Activated CD8-positive, alpha-beta memory T cell treated with anti-CD3 and anti-CD28 coated beads, Interleukin-2, amount 50 U/mL, for 1 hour (primary cell): ENCODE results near the gene MC2R.

ENCODE experiments used
- DNase-seq: peaks from one replicate; pipeline ENCODE4 v3.0.0-alpha.2; 2020; ENCODE audit errors: extremely low read depth

MC2R gene

GRCh38 chr18:13915391-13915790, at the start of gene MC2R:
TSS of gene MC2R (minus strand) at chr18:13915536. CDS start at chr18:13885518, 30,018 bp downstream.
- DNase-seq: no peak

- DNase-seq: no peak
These were observed 30.5 kb upstream of the MC2R start for GRCh38 chr18:13945811-13946210.

DNA sequence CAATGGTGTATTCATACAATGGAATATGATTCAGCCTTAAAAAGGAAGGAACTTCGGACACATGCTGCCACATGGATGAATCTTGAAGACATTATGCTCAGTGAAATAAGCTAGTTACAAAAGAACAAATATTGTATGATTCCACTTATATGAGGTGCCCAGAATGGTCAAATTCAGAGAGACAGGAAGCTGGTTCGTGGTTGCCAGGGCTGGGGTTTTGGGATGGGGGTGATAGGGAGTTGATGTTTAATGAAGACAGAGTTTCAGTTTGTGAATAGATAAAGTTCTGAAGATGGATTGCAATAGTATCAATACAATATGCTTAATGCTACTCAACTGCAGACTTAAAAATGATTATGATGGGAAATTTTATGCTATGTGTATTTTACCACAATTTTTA, 28.0 kb upstream of the MC2R start:
- no peak for DNase-seq

DNA sequence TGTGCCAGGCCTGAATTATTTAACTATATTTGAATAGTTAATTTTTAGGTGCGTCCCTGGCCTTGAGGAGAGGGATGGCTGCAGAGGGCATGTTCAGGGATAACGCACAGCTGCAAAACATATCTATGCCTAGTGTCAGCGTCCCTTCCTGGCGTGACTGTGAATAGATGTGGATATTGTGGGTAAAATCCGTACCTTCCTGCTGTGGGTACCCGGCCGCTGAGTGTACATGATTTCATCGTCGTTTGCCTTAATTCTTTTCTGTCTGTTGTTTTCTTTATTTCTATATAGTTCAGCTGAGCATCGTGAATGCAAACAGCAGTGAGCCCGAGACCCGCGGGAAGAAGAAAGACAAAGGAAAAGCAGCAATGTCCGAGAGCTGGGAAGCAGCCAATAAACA, 25.0 kb upstream of the MC2R start:
- DNase-seq: no peak

DNA sequence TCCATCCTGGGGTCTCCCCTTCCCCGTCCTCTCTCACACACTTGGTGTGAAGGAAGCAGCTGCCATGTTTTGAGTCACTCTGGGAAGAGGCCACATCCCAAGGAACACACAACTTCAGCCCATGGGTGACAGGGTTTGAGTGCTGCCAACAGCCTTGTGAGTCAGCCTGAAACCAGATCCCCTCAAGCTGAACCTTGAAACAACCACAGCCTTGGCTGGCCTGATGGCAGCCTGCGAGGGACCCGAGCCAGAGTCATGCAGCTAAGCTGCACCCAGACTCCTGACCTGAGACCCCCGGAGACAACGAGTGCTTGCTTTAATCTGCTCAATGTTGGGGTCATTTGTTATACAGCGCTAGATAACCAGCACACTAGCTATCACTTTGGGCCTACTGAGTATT, 19.3 kb upstream of the MC2R start:
- no peak for DNase-seq

DNA sequence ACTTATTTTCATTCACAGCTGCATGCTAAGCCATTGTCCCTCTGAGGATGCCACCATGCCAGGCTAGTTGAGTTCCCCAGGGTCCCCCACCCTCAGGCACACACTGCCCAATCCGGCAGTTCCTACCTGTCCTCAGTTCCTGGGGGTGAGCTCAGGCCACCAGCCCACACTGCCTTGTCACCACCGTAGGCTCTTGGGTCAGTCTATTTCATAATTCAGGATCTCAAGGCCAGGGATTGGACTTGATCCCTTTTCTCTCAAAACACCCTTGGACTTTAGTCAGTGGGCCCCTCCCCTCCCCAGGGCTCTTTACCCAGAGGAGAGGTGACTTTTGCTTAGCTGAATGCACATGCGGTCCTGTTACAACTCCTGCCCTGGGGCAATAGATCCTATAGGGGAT, 18.7 kb upstream of the MC2R start:
- DNase-seq: no peak

GRCh38 chr18:13932285-13933025, 17.1 kb upstream of the MC2R start:
- no peak for DNase-seq

DNA sequence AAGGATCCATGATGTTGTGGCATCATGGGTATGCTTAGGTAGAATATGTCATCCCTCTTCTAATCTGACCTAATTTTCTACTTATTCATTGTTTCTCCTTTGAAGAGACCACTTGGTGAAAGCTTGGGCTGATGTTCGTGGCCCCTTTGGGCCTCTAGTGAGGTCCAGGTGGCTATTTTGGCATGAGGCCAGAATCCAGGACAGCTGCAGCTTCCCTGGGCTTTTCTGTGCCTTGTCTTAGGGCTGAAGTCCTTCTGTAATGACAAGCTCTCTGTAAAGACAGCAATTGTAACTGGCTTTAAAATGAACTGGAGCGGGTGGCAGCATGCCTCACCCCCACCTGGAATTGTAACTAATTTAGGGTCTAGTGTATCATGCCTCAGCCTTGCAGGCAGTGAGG, 15.6 kb upstream of the MC2R start:
- no peak for DNase-seq

- DNase-seq: no peak
These were observed 7.9 kb upstream of the MC2R start for GRCh38 chr18:13923221-13923620.

- DNase-seq: no peak
These were observed 3.6 kb upstream of the MC2R start for GRCh38 chr18:13918898-13919297.

GRCh38 chr18:13917401-13917800, 2.1 kb upstream of the MC2R start:
- DNase-seq: no peak

DNA sequence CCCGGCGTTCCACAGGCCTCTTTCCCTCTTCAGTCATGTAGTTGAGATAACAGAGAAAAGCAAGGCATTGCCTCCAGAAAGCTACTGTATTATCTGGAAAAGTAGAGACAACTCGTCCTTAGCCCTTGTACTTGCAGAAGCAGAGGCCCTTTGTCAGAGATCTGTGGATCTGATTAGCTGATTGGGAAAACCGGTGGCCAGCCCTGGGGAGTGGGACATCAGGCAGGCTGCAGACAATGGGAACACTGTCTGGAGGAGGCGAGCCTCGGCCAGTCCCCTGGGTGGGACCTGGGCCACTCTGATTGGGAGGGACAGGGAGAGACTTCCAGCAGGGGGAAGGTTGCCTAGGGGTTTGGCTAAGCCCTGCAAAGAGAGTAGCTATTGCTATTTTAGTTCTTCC, 1.2 kb upstream of the MC2R start:
- DNase-seq: no peak

DNA sequence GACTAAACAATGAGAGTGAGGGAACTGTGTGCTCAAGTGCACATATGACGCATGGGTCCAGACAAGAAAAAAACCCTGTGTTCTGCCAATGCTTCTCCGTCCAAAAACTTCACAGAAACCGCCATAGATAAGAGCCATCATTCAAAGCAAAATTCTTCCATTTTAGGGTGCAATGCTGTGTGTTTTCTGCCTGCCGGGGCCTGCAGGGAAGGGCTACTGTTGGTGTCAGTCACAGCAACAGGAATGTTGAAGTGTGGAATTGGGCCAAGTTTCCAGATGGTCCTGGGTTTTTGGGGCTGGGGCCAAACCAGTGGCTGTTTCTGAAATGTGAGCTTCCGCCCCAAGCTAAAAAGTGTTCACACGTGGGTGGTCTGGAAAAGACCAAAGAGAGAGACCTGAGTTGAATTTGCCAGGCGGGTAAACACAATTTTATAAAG, 677 bp upstream of the MC2R start:
- DNase-seq: no peak

DNA sequence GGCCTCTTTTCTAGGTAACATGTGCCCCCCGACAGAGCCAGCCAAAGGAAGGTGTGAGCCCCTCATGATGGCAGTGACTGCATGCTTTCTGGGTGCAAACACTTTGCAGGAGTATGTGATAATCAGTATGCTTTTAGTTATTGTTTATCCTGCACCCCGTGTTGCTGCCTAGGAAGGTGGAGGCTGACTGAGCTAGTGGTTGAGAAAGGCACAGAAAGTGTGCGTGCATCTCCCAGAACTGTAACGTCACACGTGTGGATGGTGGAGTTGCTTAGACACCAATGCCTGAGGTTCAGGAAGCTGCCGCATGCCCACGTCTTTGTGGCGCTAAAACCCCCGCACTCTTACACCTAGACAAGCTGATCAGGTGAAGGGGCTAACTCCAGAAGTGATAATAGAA, 580 bp downstream of the MC2R start:
- DNase-seq: no peak

- no peak for DNase-seq
These were observed 1.2 kb downstream of the MC2R start for GRCh38 chr18:13914170-13914569.

DNA sequence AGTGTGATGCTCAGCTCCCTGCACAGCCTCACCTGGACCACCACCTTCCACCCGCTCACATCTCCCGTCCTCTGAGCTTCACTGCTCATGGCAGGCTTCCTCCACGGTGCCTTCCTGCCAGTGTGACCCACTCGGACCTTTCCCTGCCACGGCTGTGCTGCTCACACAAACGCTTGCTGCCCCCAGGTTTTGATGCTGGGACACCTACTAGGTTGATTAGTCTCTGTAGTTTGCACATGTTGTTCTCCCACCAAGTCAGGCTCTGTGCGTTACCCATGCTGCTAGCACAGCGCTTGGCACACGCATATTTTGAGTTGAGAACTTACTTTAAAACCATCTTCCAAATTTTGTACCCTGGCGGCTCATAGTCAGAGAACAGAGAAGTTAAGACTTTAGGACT, 2.1 kb downstream of the MC2R start:
- no peak for DNase-seq

DNA sequence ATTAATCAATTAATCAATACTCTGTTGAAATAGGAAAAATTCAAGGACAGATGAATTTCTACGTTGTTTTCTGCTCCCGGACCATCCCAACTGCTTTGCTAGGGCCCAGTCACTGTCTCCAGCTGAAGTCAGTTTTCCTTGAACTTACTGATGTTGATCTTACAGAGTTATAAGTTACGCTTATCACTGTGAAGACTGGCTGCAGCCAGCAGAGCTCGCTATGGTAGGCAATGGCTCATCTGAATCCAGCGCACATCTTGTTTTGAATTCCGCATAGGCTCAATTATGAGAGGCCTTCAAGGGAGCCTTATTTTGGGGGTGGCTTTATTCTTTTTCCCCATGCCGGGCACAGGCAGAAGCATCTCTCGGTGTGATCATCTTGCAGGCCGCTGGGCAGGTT, 2.7 kb downstream of the MC2R start:
- DNase-seq: no peak

GRCh38 chr18:13910986-13911385, 4.3 kb downstream of the MC2R start:
- DNase-seq: no peak

DNA sequence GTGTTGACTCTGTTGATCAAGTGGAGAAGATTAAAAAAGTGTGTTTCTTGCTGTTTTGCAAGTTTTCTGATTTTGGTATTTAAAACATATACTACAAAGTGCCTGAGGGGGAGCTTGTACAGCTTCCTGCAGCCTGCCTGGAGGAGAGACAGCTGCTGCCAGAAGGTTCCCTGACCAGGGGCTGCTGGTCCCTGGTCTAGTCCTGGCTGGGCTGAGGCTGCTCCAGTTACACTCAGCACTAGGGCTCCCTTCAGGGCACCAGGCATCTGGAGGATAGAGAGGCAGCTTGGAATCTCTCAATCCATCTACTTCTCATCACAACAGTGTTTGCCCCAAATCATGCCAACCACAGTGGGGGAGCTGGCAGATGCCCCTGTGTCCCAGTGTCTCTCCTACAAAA, 4.8 kb downstream of the MC2R start:
- no peak for DNase-seq

DNA sequence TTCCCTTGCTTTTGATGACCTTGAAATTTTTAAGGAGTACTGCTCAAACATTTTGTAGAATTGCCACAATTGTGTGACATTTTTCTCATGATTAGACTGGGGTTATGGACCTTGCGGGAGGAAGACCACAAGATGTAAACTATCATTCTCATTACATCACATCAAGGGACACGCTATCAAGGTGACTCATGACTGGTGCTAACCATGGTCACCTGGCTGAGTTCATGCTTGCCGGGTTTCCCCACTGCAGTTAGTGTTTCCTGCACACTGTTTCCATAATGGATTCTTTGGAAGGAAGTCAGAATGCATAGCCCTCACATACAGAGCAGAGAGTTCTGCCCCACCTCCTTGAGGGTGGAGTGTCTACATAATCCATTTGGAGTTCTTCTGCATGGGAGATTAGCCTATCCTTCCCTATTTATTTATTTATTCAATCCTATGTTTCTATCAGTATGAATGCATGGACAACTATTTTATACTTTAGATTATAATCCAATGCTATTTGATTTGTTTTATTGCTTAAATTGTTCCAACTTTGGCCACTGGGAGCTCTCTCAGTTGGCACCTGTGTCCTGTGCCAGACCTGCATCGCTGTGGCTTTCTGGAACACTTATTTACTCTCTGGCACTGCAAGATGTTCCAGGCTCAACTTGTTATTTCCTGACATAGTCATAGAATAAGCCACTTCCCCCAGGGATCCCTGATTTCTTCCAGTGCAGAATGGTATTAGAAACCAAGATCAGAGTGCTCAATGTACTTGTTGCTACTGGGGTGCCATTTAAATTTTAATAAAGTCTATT, 6.0 kb downstream of the MC2R start:
- no peak for DNase-seq

GRCh38 chr18:13900633-13901032, 14.7 kb downstream of the MC2R start:
- DNase-seq: no peak

- DNase-seq: no peak
These were observed 19.8 kb downstream of the MC2R start for GRCh38 chr18:13895505-13896033.

GRCh38 chr18:13894531-13894930, 20.8 kb downstream of the MC2R start:
- DNase-seq: no peak
